DOHH2 (cell line): ENCODE data around the gene NCLN.
A peak's percentile ranks its signal among the peaks of the same experiment; 100 is the strongest.
"Not testable (repeated sequence)": the region's sequence is repeated elsewhere in the genome, so short reads cannot be mapped to it uniquely, and the experiment has no call there.

Source experiments
- H3F3A ChIP-seq: fragments of 200-600 bp; sonication (generic), shearing (Covaris generic); 2 replicates; pipeline ENCODE4 v1.6.0; 2016; ENCODE audit warnings: antibody characterized with exemption, mild to moderate bottlenecking; ENCODE audit not compliant: control insufficient read depth, insufficient read depth
- H3K27ac ChIP-seq: fragments of 200-600 bp; sonication (generic); 2 replicates; pipeline ENCODE4 v1.5.1; 2014; ENCODE audit warnings: low read depth, mild to moderate bottlenecking, low read length, moderate library complexity
- H3K27me3 ChIP-seq: fragments of 200-600 bp; sonication (generic); 2 replicates; pipeline ENCODE4 v1.6.1; 2014; ENCODE audit warnings: mild to moderate bottlenecking, low read length, mixed read lengths; ENCODE audit not compliant: control insufficient read depth
- H3K36me3 ChIP-seq: fragments of 200-600 bp; sonication (generic); 2 replicates; pipeline ENCODE4 v1.6.1; 2014; ENCODE audit warnings: mild to moderate bottlenecking, low read length, moderate library complexity, mixed read lengths; ENCODE audit not compliant: control insufficient read depth
- H3K4me1 ChIP-seq: fragments of 200-600 bp; sonication (generic); 2 replicates; pipeline ENCODE4 v1.6.1; 2014; ENCODE audit warnings: mild to moderate bottlenecking, low read length, mixed read lengths; ENCODE audit not compliant: control insufficient read depth
- H3K4me2 ChIP-seq: fragments of 200-600 bp; sonication (generic); 2 replicates; pipeline ENCODE4 v1.6.0; 2014; ENCODE audit warnings: mild to moderate bottlenecking, low read length, moderate library complexity
- H3K4me3 ChIP-seq: fragments of 200-600 bp; sonication (generic); 2 replicates; pipeline ENCODE4 v1.5.1; 2014; ENCODE audit warnings: mild to moderate bottlenecking, low read length, mixed read lengths
- H3K79me2 ChIP-seq: fragments of 200-600 bp; sonication (generic); 2 replicates; pipeline ENCODE4 v1.6.1; 2014; ENCODE audit warnings: mild to moderate bottlenecking, low read length, mixed read lengths; ENCODE audit not compliant: control insufficient read depth
- H3K9me2 ChIP-seq: fragments of 200-600 bp; sonication (generic); replicated peaks from 2 replicates; pipeline ENCODE4 v1.6.1; 2014; ENCODE audit warnings: mild to moderate bottlenecking, low read length, mixed read lengths; ENCODE audit not compliant: control insufficient read depth
- H3K9me3 ChIP-seq: fragments of 200-600 bp; sonication (generic); 2 replicates; pipeline ENCODE4 v1.6.1; 2014; ENCODE audit warnings: antibody characterized with exemption, low read length, mixed read lengths; ENCODE audit not compliant: control insufficient read depth, insufficient read depth
- H4K20me1 ChIP-seq: fragments of 200-600 bp; sonication (generic); 2 replicates; pipeline ENCODE4 v1.6.0; 2014; ENCODE audit warnings: low read depth, mild to moderate bottlenecking, antibody characterized with exemption, low read length, moderate library complexity; ENCODE audit not compliant: control insufficient read depth, insufficient read depth
- EZH2phosphoT487 ChIP-seq: fragments of 200-600 bp; sonication (generic); IDR thresholded peaks from 2 replicates; pipeline ENCODE4 v1.6.1; 2017; ENCODE audit warnings: borderline replicate concordance, mild to moderate bottlenecking, antibody characterized with exemption, low read length, moderate library complexity, mixed read lengths
- TF ChIP-seq, protein P1 (sequence below): fragments of 200-600 bp; sonication (generic); IDR thresholded peaks from one replicate; pipeline ENCODE4 v1.5.1; 2014; ENCODE audit warnings: antibody characterized with exemption, mild to moderate bottlenecking, low read depth, low read length; ENCODE audit not compliant: poor library complexity, severe bottlenecking

NCLN gene

GRCh38 chr19:3171894-3172672 is 13.6 kb upstream of the NCLN start:
- H3K9me3 ChIP-seq, result no peaks in the 10 kb centered on the region
- no peaks in the 10 kb centered on the region for H3K36me3 ChIP-seq
- H3K9me2 ChIP-seq, result no peaks in the 10 kb centered on the region
- no peak overlapping the region for H3K4me3 ChIP-seq
- H3K4me1 ChIP-seq, result peaks cover 27% of the 10 kb centered on the region
- no peak overlapping the region for H3K27ac ChIP-seq
- peaks cover 23% of the 10 kb centered on the region for H3K27me3 ChIP-seq
- TF ChIP-seq, protein P1, sequence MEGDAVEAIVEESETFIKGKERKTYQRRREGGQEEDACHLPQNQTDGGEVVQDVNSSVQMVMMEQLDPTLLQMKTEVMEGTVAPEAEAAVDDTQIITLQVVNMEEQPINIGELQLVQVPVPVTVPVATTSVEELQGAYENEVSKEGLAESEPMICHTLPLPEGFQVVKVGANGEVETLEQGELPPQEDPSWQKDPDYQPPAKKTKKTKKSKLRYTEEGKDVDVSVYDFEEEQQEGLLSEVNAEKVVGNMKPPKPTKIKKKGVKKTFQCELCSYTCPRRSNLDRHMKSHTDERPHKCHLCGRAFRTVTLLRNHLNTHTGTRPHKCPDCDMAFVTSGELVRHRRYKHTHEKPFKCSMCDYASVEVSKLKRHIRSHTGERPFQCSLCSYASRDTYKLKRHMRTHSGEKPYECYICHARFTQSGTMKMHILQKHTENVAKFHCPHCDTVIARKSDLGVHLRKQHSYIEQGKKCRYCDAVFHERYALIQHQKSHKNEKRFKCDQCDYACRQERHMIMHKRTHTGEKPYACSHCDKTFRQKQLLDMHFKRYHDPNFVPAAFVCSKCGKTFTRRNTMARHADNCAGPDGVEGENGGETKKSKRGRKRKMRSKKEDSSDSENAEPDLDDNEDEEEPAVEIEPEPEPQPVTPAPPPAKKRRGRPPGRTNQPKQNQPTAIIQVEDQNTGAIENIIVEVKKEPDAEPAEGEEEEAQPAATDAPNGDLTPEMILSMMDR, result no peak
- TF ChIP-seq EZH2phosphoT487, result no peak
- no peaks in the 10 kb centered on the region for H3K79me2 ChIP-seq
- 0 out of 2 replicates have a peak overlapping the region, but pooled peaks have one; percentile 1 for H3K4me2 ChIP-seq
- H3F3A ChIP-seq, result peaks cover 7% of the 10 kb centered on the region
- H4K20me1 ChIP-seq, result no peaks in the 10 kb centered on the region

- not testable (repeated sequence) for H3F3A ChIP-seq, H3K4me3 ChIP-seq, H4K20me1 ChIP-seq, H3K9me2 ChIP-seq, H3K27ac ChIP-seq, H3K9me3 ChIP-seq, H3K36me3 ChIP-seq, H3K79me2 ChIP-seq
- Histone ChIP-seq H3K4me2 (0 out of 2 replicates have a peak overlapping the region, but pooled peaks have one; percentile 1), H3K4me1 (peaks cover 31% of the 10 kb centered on the region), H3K27me3 (peaks cover 23% of the 10 kb centered on the region)
Measured at GRCh38 chr19:3172673-3173000, 13.1 kb upstream of the NCLN start.

DNA sequence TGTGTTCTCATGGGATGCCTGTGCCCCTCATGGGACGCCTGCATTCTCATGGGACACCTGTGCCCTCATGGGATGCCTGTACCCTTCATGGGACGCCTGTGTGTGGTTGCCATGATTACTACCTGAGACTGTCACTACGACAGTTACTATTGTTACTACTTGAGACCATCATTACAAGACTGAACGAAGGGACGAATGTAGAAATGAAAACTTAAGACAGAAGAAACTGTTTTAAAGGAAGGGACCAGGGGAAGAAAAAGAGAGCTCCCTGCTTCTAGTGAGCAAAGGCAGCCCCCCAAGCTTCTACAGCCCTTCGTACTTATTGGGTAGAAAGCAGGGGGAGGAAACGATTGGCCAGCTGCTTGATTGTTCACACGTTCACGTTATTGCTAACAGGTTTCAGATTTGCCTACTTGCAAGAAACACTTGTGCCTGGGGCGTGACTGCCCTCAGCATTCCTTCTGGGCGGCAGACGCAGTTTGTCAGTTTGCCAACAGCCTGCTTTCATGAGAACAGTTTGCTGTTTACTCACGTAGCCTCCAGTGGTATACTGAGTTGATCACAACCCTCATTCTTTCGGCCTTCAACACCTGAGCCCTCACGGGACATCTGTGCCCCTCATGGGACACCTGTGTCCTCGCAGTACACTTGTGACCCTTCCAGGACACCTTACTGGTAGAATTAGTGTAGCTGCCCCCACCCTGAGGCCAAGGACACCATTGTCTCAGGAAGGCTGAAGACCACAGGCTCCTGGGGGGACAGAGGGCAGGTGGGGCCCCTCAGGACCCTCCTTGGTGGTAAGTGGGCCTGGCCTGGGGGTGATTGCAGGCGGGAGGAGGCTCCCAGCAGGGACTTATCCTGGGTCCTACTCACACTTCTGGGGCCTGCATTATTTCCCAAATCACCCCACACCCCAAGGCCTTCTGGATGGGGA is 9.7 kb upstream of the NCLN start:
- no peak overlapping the region for H3K4me2 ChIP-seq
- peaks cover 62% of the 10 kb centered on the region for H3K4me1 ChIP-seq
- no peak overlapping the region for H3K4me3 ChIP-seq
- H3K27ac ChIP-seq, result no peak overlapping the region
- H3F3A ChIP-seq, result peaks cover 10% of the 10 kb centered on the region
- no peaks in the 10 kb centered on the region for H3K9me2 ChIP-seq
- H3K9me3 ChIP-seq, result no peaks in the 10 kb centered on the region
- TF ChIP-seq EZH2phosphoT487, result no peak
- TF ChIP-seq, protein P1, result no peak
- no peaks in the 10 kb centered on the region for H4K20me1 ChIP-seq
- H3K36me3 ChIP-seq, result peaks cover 9% of the 10 kb centered on the region
- peaks cover 12% of the 10 kb centered on the region for H3K27me3 ChIP-seq
- H3K79me2 ChIP-seq, result peaks cover 26% of the 10 kb centered on the region
